GDM1 (cell line): ENCODE results near the gene KLHL26.
A peak's percentile ranks its signal among the peaks of the same experiment; 100 is the strongest.

Source experiments
- DNase-seq: peaks from one replicate; lab custom pipeline; 2025; lab: John Stamatoyannopoulos, UW

The KLHL26 gene

DNA sequence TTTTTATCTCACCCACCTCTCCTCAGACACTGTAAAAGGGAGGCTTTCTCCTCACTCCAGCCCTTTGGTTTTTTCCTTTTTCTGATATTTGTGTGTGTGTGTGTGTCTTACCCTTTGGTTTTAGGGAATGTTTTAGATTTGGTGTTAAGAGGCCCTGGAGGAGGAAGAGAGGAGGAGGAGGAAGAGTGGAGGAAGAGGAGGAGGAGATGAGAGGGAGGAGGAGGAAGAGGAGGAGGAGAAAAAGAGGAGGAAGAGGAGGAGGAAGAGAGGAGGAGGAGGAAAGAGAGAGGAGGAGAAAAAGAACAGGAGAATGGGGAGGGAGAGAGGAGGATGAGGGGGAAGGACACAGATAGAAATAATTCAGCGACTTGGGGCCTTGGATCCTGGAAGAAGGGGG is 10.5 kb downstream of the KLHL26 start:
- no peak for DNase-seq

DNA sequence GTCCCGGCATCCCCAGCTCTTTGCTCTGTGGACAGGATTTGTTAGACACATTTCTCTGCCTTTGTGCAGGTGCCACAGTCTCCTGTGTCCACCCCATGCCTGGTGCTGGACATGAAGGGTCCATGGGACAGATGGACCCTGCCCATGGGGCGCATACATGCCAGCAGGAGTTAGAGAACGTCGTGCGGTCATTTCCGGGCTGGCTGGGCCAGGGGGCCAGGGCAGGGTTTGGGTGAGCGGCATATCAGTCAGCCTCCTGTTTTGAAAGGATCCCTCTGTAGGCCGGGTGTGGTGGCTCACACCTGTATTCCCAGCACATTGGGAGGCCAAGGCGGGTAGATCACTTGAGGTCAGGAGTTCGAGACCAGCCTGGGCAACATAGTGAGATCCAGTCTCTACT is 11.0 kb downstream of the KLHL26 start:
- DNase-seq: no peak

DNA sequence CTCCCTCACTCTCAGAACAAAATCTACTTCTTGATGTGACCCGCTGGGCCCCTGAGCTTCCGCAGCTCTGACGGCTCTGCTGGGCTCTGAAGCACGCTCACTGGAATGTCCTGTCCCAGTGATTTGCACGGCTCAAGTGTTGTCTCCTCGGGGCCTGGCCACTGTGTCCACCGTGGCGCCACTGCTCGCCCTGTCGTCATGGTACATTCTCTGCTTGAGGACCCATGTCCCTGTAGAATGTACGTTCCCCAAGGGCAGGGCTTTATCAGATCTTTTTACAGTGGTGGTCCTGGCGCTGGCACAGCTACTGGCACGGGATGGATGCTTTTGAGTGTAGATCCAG is 12.1 kb downstream of the KLHL26 start:
- DNase-seq: no peak

DNA sequence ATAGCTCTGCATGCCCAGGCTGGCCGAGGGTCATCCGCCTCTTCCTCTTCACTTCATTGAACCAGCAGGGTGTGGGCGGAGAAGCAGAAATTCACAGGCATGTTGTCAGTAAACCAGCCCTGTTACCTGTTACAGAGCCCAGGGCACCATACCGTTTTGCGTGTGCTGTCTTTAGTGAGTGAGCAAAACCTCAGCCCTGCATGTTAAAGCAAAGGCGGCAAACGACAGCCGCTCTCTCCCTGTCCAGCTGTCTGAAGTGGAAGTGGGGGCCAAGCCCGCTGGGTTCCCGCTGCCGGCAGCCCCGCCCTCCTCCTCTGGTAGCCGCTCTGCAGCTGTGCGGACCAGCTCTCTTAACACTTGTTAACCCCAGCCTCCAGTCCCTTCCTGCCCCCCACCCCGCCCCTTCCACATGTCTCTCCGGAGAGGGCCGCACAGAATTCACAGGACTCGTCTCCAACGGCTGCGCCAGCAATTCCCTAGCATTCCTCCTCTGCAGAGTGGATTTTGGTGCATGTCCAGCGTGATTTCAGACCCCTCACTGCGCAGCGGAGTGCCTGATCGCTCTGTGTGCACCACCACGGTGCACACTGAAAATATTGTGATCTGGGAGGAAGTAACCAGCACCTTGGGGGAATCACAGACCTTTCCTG is 12.7 kb downstream of the KLHL26 start:
- no peak for DNase-seq

DNA sequence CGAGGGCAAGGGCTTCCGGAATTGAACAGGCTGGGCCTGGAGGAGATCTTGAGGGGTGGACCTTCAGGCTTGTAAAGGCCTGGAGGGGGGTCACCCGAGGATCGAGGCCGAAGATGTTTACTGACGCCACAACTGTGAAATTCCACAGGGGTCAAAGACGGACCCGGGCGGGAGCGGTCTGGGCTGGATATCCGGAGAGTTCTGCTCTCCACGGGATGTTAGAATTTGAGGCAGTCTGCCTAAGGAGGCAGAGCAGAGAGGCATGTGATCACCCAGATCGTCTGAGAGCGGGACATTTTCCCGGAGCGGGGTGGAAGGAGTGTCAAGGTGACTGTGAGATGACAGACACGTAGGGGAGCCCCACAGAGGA is 13.2 kb downstream of the KLHL26 start:
- DNase-seq: no peak

DNA sequence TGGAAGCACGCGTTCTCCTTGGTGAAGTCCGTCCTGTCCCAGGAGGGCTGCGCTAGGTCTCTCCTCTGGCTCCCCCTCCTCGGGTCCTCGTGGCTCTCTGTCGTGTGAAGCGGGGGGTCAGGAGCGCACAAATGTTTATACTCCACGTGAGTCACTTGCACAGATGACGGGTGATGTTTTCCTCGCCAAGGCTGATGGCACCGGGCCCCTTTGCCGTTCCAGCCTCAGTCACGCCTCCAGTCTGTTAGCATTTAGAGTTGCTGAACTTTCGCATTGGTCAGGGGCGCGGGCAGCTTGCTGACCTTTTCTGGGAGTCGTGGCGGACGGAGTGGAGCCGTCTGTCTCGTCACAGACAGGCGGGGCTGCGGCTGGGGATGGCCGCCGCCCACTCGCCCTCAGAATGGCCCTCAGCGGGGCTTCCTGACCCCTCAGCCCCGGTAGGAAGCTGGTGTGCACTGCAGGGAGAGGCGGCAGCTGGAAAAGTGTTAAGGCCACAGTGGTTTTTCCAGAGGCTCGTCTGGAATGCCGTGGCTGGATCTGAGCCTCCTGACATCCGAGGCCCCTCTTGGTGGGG is 13.7 kb downstream of the KLHL26 start:
- DNase-seq: no peak

DNA sequence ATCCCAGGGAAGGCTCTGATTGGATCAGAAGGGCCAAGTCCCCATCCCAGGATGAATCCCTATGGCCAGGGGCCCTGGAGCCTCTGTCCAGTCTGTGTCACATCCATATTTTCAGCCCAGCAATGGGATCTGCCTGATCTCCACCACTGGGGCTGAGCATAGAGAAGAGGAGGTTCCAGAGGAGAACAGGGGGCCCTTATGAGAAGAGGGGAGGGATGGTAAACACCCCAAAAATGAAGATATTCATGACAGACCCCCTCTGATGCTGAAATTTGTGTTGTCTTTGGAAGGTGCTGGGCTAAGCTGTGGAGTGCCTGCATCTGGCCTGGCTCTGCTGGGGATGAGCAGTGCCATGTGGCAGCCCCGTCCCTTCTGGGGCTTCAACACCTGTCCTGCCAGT is 14.5 kb downstream of the KLHL26 start:
- no peak for DNase-seq

DNA sequence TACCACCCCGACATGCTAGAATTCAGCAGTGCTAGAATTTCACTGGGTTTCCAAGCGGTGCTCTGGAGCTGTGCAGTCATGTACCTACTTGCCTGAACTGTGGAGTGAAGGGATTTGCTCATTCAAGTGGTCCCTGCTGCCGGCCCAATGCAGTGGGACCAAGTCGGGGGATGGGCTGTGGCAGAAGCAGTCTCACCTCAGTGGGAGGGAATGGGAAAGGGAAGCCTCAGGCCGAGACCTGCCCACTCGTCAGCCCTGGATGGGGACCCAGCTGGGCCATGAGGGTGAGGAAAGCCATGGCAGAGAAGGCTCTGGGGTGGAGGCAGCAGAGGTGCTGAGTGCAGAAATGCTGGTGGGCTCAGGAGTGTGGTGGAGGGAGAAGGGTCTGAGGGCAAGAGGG is 14.9 kb downstream of the KLHL26 start:
- DNase-seq: no peak

DNA sequence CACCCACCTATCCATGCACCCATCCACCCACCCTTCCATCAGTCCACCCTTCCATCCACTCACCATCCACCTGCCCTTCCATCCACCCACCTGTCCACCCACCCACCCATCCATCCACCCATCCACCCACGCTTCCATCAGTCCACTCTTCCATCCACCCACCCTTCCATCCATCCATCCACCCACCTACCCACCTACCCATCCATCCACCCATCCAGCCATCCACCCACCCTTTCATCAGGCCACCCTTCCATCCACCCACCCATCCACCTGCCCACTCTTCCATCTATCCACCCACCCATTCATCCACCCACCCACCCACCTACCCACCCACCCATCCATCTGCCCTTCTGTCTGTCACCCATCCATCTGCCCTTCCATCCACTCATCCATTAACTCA is 17.0 kb downstream of the KLHL26 start:
- no peak for DNase-seq

DNA sequence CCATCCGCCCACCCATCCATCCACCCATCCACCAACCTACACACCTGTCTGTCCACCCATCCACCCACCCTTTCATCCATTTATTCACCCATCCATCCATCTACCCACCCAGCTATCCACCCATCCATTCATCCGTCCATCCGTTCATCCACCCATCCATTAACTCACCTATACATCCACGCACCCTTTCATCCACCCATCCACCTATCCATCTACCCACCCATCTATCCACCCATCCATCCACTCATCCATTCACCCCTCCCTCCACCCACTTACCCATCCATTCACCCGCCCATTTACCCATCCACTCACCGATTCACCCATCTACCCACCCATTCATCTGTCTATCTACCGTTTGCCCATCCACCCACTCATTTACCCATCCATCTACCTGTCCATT is 17.6 kb downstream of the KLHL26 start:
- no peak for DNase-seq

DNA sequence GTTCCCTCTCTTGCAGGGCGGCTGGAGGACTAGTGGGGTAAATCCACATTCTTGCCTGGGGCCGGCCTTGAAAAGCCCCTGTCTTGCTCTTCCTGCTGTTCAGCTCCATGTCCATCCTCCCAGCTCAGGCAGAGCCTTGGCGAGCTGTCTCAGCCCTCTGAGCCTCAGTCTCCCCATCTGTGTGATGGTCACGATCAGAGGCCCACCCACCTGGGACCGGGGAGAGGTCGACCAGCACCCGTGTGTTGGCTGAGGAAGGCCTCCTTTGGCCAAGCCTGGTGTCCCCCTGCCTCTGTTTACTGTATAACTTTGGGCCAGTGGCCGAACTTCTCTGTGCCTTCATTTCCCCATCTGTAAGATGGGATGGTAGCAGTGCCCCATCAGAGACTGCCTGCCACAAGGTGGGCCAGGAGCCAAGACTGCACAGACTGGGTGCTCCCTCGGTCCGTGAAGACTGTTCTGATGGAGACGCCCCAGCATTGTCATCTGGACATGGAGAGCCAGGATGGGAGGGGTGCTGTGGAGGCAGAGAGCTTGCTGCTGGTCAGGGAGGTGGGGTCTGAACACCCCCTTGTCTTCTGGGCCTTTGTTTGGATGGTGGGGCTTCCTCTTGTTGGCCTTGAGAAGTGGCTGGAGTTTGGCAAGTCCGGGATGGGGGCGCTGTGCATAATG is 18.5 kb downstream of the KLHL26 start:
- DNase-seq: no peak

DNA sequence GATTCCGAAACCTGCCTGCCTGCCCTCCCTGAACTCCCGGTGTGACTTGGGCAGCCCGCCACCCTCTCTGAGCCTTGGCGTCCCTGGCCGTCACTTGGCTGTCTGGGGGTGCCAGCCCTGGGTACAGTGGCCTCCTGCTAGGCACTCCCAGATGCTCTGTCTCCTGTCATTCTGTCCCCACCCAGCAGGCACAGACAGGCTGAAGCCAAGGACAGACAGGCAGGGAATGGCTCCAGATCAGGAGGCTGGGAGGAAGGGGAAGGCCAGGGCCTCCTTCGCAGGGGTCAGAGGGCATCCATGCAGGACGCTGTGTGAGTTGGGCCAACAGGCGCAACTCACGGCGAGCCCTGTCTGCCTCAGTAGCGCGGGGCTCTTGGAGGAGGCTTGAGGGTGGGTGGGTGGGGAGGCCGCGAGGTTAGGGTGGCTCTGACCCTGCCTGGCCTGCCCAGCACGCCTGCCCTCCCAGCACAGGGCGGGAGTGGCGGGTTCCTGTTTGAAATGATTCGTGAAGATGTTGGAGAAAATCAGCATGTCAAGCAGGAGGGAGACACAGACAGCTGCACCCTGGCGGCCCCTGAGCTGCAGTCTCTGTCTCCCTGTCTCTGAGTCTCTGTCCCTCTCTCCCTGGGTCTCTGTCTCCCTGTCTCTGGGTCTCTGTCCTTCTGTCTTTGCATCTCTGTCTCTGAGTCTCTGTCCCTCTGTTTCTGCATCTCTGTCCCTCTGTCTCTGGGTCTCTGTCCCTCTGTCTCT is 19.7 kb downstream of the KLHL26 start:
- DNase-seq: no peak

DNA sequence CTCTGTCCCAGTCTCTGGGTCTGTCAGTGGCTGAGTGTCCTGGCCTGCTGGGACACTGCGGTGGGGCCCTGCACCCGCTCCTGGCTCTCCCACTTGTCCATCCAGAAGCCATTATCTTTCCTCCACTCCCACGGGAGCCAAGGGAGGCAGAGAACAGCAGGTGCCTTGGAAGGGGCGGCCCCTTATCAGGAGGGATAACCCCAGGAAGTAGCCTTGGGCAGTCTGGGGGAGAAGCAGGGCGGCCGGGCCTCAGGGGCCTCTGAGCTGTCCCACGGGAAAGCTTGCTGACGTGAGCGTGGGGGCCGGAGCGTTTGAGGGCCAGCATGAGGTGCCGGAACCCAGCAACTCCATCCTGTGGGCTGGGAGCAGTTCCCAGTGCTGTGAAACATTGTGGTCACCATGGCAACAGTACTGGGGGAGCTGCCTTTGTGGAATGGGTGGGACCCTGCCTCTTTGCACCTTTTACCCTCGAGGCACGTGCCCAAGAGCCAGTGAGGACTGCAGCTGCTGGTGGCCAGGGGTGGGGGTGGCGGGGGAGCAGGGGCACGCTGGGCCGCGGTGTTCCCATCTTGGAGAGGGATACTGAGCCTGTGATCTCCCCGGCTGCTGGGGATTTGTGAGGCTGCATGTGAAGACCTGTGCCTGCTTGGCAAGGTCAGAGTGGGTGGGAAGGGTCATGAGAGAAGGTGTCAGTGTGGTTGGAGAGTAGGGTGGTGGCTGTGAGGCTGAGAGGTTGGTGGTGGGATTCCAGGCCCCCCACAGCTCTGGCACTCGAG is 20.9 kb downstream of the KLHL26 start:
- no peak for DNase-seq

DNA sequence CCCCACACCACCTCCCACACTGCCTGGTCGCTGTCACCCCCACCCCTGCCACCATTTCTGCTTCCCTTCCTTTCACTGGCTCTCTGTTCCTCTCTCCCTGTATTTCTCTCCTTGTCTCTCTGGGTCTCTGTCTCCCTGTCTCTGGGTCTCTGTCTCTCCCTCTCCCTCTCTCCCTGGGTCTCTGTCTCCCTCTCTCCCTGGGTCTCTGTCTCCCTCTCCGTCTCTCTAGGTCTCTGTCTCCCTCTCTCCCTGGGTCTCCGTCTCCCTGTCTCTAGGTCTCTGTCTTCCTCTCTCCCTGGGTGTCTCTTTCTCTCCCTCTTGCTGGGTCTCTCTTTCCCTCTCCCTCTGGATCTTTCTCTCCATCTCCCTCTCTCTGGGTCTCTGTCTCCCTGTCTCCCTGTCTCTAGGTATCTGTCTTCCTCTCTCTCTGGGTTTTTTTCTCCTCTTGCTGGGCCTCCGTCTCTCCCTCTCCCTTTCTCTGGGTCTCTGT is 21.6 kb downstream of the KLHL26 start:
- DNase-seq: no peak

DNA sequence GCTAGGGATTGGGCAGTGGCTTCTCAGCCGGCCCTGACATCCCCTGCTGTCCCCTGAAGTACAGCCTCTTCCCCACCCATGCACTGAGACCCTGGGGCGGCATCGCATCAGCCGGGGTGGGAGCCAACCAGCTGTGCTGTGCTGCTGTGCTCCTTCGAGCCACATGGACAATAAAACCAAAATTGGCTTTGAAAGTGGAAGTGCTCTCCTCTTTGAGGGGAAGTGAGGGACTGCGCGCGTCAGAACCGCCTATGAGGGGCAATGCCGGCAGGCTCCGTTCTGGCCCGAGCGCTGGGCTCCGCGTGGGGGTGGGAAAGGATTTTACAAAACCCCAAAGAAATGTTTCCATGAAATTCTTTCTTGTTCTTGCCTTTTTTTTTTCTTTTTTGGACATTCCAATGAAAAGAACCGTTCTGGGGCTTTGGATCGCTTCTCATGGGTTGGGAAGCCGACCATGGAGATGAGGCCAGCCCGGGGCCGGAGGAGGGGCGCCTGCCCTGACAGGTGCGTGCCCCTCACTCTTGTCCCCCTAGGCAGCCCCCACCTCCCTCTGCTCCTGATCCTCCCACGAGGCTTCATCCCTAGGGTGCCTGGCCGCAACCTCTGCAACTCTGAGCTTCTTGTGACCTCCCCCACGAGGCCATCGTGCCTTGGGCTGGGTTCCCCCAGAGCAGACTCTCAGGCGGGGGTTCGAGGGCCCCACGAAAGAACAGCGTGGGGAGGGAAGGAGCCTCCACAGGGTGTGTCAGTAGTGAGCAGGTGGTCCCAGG is 22.6 kb downstream of the KLHL26 start:
- DNase-seq: peak; percentile 20

DNA sequence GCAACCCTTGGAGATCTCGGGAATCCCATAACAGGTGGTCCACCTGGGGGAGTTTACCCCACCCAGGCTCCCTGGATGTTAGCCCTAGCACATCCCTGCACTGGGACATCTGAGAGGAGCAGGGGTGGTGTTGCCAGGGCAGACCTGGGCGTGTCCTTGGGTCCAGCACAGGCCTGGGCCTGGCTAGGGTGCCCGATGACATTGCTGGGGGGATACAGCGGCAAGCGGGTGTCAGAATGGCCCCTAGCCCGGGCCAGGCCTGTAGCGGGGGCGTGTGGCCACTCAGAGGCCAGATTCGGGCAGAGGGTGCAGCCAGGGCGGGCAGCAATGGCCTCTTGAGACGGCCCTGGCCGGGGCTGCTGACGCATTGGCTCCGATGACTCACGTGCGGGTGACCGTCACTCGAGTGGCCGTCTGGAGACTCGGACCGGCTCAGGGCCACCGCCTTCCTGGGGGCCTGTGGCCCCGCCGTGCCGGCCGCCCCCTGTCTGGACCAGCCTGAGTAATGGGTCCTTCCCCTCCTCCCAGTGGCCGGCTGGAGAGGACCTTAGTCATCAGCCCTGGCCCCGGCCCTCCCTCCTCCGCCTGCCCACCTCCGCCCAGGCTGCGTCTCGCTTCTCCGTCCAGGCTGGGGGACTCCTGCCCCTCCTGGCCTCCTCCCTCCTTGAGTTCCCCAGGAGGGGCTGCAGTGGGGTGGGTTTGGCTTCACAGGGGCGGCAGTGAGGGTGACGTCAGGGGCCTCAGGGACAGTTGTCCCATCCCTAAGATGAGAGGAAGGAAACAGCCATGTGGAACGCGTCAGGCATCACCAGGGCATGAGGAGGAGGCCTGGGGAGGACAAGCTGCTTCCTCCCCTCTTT is 23.5 kb downstream of the KLHL26 start:
- DNase-seq: no peak

DNA sequence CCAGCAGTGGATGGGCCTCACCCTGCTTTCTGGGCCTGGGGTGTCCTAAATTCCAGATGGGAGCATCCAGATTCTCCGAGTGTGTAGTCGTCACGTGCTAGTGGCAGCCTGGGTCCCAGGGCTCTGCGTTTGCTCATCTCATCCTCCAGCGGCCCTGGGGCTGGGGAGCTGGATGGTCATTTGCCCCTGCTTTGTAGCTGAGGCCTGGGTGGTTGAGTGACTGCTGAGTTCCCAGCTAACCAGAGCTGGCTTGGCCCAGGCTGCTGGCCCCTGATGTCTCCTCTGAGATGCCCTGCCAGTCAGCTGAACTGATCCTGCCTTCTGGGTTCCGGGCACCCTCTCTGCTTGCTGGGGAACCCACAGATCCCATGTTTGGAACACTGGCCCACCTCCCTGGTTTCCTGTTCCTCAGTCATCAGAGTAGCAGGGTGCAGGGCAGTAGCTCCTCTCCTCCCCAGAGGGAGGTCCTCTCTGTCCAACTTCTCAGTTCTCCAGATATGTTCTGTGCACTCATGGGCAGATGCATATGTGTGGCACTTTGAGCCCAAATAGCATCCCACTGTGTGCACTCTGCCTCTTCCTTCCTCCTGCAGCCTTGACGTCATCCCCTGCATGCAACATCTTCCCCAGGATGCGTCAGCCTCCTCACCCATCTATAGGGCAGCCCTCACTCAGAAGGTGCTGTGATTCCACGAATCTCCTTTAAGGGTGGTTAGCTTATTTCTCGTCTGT is 24.3 kb downstream of the KLHL26 start:
- DNase-seq: no peak

DNA sequence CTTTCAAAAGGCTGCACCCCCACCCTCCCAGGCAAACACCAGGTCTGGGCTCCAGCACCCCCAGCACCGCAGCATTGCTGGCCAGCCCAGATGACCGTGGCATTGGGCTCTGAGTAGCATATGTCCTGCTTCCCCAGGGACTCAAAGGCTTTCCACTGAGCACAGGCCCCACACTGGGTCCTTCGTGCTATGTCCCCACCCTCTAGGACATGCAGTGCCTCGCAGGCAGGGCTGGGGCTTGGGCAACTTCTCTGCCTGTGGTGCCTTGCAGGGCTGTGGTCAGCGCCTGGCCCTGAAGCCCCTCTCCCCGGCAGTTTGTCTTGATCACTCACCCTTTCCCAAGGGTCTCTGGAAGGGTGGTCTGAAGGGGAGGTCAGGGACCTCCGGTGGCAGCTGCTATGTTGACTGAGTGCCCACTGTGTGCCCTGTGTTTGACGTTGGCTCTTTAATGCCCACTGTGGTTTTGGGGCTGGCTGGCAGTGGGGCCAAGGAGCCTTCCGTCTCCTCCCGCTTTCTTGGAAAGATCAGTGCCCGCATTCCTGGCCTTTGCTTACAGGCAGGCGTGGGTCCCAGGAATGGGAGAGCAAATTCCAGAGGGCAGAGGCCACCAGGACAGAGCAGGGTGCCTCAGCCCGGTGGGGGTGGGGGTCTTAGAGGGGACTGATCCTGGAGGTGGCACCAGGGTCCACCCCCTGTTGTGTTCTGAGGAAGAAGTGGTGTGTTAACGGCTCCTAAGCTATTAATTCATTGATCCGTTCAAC is 26.3 kb downstream of the KLHL26 start:
- no peak for DNase-seq

DNA sequence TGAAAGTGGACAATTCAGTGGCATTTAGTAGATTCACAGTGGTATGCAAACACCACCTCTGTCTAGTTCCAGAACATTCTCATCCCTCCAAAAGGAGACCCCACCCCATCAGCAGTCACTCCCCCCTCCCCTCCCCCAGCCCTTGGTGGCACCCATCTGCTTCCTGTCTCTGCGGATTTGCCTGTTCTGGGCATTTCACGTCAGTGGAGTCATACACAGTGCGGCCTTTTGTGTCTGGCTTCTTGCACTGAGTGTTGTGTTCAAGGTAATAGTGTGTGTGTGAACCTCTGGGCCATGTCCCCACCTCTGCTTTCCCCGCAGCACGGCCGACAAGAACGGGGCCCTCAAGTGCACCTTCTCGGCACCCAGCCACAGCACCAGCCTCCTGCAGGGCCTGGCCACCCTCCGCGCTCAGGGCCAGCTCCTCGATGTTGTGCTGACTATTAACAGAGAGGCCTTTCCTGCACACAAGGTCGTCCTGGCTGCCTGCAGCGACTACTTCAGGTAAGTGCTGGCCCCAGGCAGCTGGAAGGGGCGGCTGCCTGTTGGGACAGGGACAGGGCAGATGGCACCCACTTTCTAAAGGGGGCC is 27.2 kb downstream of the KLHL26 start:
- no peak for DNase-seq
